ENCODE results near the gene MICAL3. TPM values are rescaled to one million over a fixed set of nuclear protein-coding genes. Genes with fewer than 3 reads are reported as not detected.

MICAL3 gene
- total and polyA plus RNA-seq, 9 of the 15 experiments (the other 6 are each of a cell fraction or from before 2014, with no cell fraction given): 0.53 to 32.1 (median 12.3) TPM

- TF ChIP-seq E2F3 (CRISPR knock-in tag; IDR thresholded peaks at IDR 0.05) (no peak), LARP7 (IDR thresholded peaks at IDR 0.05) (no peak), DMBX1 (CRISPR knock-in tag; IDR thresholded peaks at IDR 0.05; ENCODE audit: borderline replicate concordance) (no peak), RFX5 (IDR thresholded peaks at IDR 0.05; ENCODE audit: low read depth, low read length) (no peak), ZNF354B (CRISPR knock-in tag; IDR thresholded peaks at IDR 0.05) (no peak)
- intact Hi-C loops (cut with micrococcal nuclease): no loop called here
- in situ Hi-C loops (cut with MboI): no loop called here
- Histone ChIP-seq H3K4me3 (no peak overlapping the region), H3K27me3 (ENCODE audit: control insufficient read depth in 2 of 2, insufficient read depth in 2 of 2, low read length in 2 of 2) (no peaks in the 10 kb centered on the region), H2AFZ (ENCODE audit: low read depth, low read length) (no peak overlapping the region), H3K9ac (ENCODE audit: insufficient read depth in 1 of 2, low read depth in 2 of 2, low read length in 2 of 2) (no peak overlapping the region), H4K20me1 (replicated peaks; ENCODE audit: control insufficient read depth, insufficient read depth, low read length) (peaks cover 12% of the 10 kb centered on the region; the same call in 1 of the 2 replicates), H3K4me2 (ENCODE audit: insufficient read depth, low read length) (no peak overlapping the region), H3K9me1 (ENCODE audit: control insufficient read depth, insufficient read depth, low read length) (no peaks in the 10 kb centered on the region), H3K27ac (ENCODE audit: extremely low read depth, low read depth, low read length) (no peak overlapping the region), H3K79me2 (ENCODE audit: control insufficient read depth, insufficient read depth, low read length) (no peaks in the 10 kb centered on the region; the same call in 2 of the 3 replicates), H3K36me3 (ENCODE audit: control insufficient read depth, insufficient read depth, low read length) (peaks cover 53% of the 10 kb centered on the region), H3K4me1 (replicated peaks in 1 of 2; ENCODE audit: control insufficient read depth in 2 of 2, insufficient read depth in 2 of 2, low read length in 2 of 2) (no peaks in the 10 kb centered on the region), H3K9me3 (replicated peaks; ENCODE audit: control insufficient read depth, insufficient read depth, low read depth, low read length) (no peaks in the 10 kb centered on the region)
- WGBS (ENCODE audit: insufficient coverage, low coverage, missing lambda C conversion rate): 79% methylated on average over 10 of the region's 10 CpGs
- ChIA-PET CTCF (ENCODE audit: low intra/inter-chr PET ratio) (no interaction called here), POLR2A (interaction anchor here (1.0 to 2.2 kb wide), 3 partner anchors 9 to 15 kb away, joined by 3 to 6 read pairs (median 4); no protein-coding TSS in a partner anchor)
- no peak for ATAC-seq
- FAIRE-seq: no peak
- no peak for DNase-seq (ENCODE audit: extremely low read depth in 1 of 4, low spot score in 3 of 4)
- no TSS peak for BruUV-seq (replicated peaks)
Observed at GRCh38 chr22:17903564-17904295, 120.6 kb downstream of the MICAL3 start.

DNA sequence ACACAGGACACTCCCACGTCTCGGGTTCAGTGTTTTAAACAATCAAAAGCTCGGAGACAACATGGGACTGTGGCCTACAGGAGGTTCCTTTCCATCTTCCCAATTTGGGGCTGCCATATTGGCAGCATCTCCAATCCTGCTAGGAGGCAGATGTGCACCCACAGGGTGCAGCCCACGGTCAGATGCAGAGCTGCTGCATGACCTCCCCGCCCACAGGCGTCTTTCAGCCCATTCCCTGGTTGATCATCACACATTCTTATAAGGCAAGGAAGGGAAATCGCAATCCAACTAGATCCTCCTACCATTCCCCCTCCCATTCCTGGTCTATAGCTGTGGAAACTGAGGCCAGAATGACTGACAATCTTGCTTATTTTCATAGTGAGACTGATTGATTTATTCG lies 121.4 kb downstream of the MICAL3 start:
- no peaks in the 10 kb centered on the region for H3K79me2 ChIP-seq (ENCODE audit: control insufficient read depth, insufficient read depth, low read length)
- FAIRE-seq (no peak), DNase-seq (ENCODE audit: extremely low read depth in 1 of 4, low spot score in 3 of 4) (no peak), ATAC-seq (no peak)
- WGBS (ENCODE audit: insufficient coverage, low coverage, missing lambda C conversion rate): 70% methylated on average over 8 of the region's 8 CpGs
- peaks cover 60% of the 10 kb centered on the region for H3K36me3 ChIP-seq (ENCODE audit: control insufficient read depth, insufficient read depth, low read length)
- no peak overlapping the region for H3K27ac ChIP-seq (ENCODE audit: extremely low read depth, low read depth, low read length)
- intact Hi-C loops (cut with micrococcal nuclease) (no loop called here), in situ Hi-C loops (cut with MboI) (no loop called here)
- no peaks in the 10 kb centered on the region for H3K9me3 ChIP-seq (replicated peaks; ENCODE audit: control insufficient read depth, insufficient read depth, low read depth, low read length)
- no peak overlapping the region for H3K4me2 ChIP-seq (ENCODE audit: insufficient read depth, low read length)
- H2AFZ ChIP-seq (ENCODE audit: low read depth, low read length): no peak overlapping the region
- H3K27me3 ChIP-seq (ENCODE audit: control insufficient read depth in 2 of 2, insufficient read depth in 2 of 2, low read length in 2 of 2): no peaks in the 10 kb centered on the region
- no TSS peak for BruUV-seq (replicated peaks)
- H3K4me3 ChIP-seq: no peak overlapping the region
- CTCF ChIA-PET (ENCODE audit: low intra/inter-chr PET ratio): no interaction called here
- no peak overlapping the region for H3K9ac ChIP-seq (ENCODE audit: insufficient read depth in 1 of 2, low read depth in 2 of 2, low read length in 2 of 2)
- POLR2A ChIA-PET: interaction anchor here (1.2 to 2.2 kb wide), 2 partner anchors 10 to 11 kb away, joined by 4 to 6 read pairs; no protein-coding TSS in a partner anchor
- no peaks in the 10 kb centered on the region for H3K4me1 ChIP-seq (replicated peaks in 1 of 2; ENCODE audit: control insufficient read depth in 2 of 2, insufficient read depth in 2 of 2, low read length in 2 of 2)
- peaks cover 11% of the 10 kb centered on the region; the same call in 1 of the 2 replicates for H4K20me1 ChIP-seq (replicated peaks; ENCODE audit: control insufficient read depth, insufficient read depth, low read length)
- no peaks in the 10 kb centered on the region for H3K9me1 ChIP-seq (ENCODE audit: control insufficient read depth, insufficient read depth, low read length)
- TF ChIP-seq, protein P1, sequence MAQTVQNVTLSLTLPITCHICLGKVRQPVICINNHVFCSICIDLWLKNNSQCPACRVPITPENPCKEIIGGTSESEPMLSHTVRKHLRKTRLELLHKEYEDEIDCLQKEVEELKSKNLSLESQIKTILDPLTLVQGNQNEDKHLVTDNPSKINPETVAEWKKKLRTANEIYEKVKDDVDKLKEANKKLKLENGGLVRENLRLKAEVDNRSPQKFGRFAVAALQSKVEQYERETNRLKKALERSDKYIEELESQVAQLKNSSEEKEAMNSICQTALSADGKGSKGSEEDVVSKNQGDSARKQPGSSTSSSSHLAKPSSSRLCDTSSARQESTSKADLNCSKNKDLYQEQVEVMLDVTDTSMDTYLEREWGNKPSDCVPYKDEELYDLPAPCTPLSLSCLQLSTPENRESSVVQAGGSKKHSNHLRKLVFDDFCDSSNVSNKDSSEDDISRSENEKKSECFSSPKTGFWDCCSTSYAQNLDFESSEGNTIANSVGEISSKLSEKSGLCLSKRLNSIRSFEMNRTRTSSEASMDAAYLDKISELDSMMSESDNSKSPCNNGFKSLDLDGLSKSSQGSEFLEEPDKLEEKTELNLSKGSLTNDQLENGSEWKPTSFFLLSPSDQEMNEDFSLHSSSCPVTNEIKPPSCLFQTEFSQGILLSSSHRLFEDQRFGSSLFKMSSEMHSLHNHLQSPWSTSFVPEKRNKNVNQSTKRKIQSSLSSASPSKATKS (CRISPR knock-in tag; IDR thresholded peaks at IDR 0.05): no peak
- TF ChIP-seq ZC3H8 (IDR thresholded peaks at IDR 0.05) (no peak), ZNF76 (CRISPR knock-in tag; IDR thresholded peaks at IDR 0.05; ENCODE audit: borderline replicate concordance) (no peak), HDAC6 (IDR thresholded peaks at IDR 0.05; ENCODE audit: low read depth, low read length) (no peak), NFRKB (IDR thresholded peaks at IDR 0.05; ENCODE audit: low read depth) (no peak), ZNF133 (CRISPR knock-in tag; IDR thresholded peaks at IDR 0.05) (no peak), CBFB (CRISPR knock-in tag; IDR thresholded peaks at IDR 0.05) (no peak), RAD21 (CRISPR knock-in tag; conservative IDR thresholded peaks at IDR 0.05 in 1 of 2, IDR thresholded peaks at IDR 0.05 in 1 of 2) (no peak), TCF3 (CRISPR knock-in tag; IDR thresholded peaks at IDR 0.05) (no peak), GATAD2A (IDR thresholded peaks at IDR 0.05) (no peak), RFX1 (IDR thresholded peaks at IDR 0.05) (no peak), MAFK (IDR thresholded peaks at IDR 0.05; ENCODE audit: low read length) (no peak)

Measured in K562 (cell line).